Nephron (organoid): ENCODE data around the gene ACTR6.
"Not testable (repeated sequence)": the region's sequence is repeated elsewhere in the genome, so short reads cannot be mapped to it uniquely, and the experiment has no call there.

Experiments used
- H3K27ac Mint-ChIP-seq, 3 experiments: 2 replicates each; pipeline ENCODE4 v1.8.0; 2020; ENCODE audit warnings: mixed read lengths in 3 of 3, mild to moderate bottlenecking in 2 of 3, moderate library complexity in 1 of 3
- H3K27me3 Mint-ChIP-seq: 2 replicates; pipeline ENCODE4 v1.8.0; 2021; ENCODE audit warnings: low read depth, mild to moderate bottlenecking, moderate library complexity, mixed read lengths
- H3K36me3 Mint-ChIP-seq: 2 replicates; pipeline ENCODE4 v1.8.0; 2020; ENCODE audit warnings: low read depth, mixed read lengths
- H3K4me1 Mint-ChIP-seq: 2 replicates; pipeline ENCODE4 v1.8.0; 2020; ENCODE audit warnings: mixed read lengths
- H3K4me3 Mint-ChIP-seq, 3 experiments: 2 replicates each; pipeline ENCODE4 v1.8.0; 2020; ENCODE audit warnings: mild to moderate bottlenecking in 3 of 3, mixed read lengths in 3 of 3, moderate library complexity in 2 of 3
- H3K9me3 Mint-ChIP-seq: 2 replicates; pipeline ENCODE4 v1.8.0; 2020; ENCODE audit warnings: mixed read lengths
- TF ChIP-seq, protein P1 (sequence below), 3 experiments: fragments of 200-600 bp; sonication (generic); IDR thresholded peaks; one replicate each; pipeline ENCODE4 v1.5.0; 2021; ENCODE audit warnings: antibody characterized with exemption in 3 of 3; ENCODE audit not compliant: unreplicated experiment in 3 of 3

Gene ACTR6

DNA sequence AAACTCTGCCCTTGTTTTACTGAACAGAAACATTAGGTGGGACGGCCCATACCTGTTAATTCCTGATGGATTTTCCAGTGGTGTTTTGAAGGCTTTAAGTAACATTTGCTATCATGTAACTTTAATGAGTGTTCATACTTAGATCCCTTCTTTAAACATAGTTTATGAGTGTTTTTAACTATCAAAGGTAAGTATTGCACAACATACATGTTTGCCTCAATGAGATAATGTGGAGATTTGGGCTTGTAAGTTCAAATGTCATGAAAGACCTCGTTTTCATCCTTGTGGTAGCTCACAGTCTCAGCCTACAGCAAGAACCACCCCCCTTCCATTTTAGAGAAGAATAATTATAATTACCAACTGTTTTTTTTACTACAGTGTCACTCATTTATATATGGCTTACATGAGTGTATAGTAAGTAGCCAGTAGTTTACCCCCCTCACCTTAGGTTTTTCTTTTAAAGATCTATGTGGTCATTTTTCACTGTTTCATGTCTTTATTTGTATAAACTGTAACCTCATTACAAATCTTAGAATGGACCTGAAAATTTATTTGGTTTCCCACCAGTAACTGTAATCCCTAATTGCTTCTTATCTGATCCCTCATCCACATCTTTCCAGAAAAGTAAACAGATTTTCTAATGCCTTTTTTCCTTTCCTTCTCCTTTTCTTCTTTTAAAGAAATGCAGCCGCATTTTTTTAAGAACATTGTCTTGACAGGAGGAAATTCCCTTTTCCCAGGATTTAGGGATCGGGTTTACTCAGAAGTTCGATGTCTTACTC is 18.9 kb downstream of the ACTR6 start:
- Mint-ChIP-seq H3K27ac (no peak overlapping the region), H3K27me3 (no peaks in the 10 kb centered on the region), H3K36me3 (peaks cover 51% of the 10 kb centered on the region), H3K9me3 (no peaks in the 10 kb centered on the region), H3K4me3 (no peak overlapping the region), H3K4me1 (no peaks in the 10 kb centered on the region)
- TF ChIP-seq, protein P1, sequence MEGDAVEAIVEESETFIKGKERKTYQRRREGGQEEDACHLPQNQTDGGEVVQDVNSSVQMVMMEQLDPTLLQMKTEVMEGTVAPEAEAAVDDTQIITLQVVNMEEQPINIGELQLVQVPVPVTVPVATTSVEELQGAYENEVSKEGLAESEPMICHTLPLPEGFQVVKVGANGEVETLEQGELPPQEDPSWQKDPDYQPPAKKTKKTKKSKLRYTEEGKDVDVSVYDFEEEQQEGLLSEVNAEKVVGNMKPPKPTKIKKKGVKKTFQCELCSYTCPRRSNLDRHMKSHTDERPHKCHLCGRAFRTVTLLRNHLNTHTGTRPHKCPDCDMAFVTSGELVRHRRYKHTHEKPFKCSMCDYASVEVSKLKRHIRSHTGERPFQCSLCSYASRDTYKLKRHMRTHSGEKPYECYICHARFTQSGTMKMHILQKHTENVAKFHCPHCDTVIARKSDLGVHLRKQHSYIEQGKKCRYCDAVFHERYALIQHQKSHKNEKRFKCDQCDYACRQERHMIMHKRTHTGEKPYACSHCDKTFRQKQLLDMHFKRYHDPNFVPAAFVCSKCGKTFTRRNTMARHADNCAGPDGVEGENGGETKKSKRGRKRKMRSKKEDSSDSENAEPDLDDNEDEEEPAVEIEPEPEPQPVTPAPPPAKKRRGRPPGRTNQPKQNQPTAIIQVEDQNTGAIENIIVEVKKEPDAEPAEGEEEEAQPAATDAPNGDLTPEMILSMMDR (IDR thresholded peaks at IDR 0.05; ENCODE audit: unreplicated experiment in 3 of 3): no peak

DNA sequence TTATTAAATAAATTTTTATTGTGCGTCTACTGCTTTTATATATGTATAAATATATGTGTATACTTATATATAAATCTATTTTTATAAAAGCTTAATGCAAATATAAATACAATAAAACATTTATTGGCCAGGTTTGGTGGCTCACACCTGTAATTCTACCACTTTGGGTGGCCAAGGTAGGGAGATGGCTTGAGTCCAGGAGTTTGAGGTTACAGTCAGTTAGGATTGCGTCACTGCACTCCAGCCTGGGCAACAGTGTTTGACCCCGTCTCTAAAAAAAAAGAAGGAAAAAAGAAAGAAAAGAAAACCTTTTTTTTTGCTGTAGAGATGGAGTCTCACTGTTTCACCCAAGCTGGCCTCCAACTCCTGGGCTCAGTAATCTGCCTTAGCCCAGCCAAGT is 20.9 kb downstream of the ACTR6 start:
- TF ChIP-seq, protein P1 (IDR thresholded peaks at IDR 0.05; ENCODE audit: unreplicated experiment in 3 of 3): no peak
- Mint-ChIP-seq H3K36me3 (peaks cover 39% of the 10 kb centered on the region), H3K27me3 (no peaks in the 10 kb centered on the region), H3K27ac (no peak overlapping the region), H3K4me3 (no peak overlapping the region), H3K4me1 (no peaks in the 10 kb centered on the region), H3K9me3 (no peaks in the 10 kb centered on the region)

DNA sequence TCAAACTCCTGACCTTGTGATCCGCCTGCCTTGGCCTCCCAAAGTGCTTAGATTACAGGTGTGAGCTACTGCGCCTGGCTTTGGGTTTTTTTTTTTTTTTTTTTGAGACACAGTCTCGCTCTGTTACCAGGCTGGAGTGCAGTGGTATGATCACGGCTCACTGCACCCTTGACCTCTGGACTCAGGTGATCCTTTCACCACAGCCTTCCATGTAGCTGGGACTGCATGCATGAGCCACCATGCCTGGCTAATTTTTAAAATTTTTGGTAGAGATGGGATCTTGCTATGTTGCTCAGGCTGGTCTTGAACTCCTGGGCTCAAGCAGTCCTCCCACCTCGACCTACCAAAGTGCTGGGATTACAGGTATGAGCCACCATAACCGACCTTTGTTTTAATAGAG is 21.6 kb downstream of the ACTR6 start:
- H3K27me3 Mint-ChIP-seq, H3K4me1 Mint-ChIP-seq, H3K27ac Mint-ChIP-seq, H3K4me3 Mint-ChIP-seq, H3K9me3 Mint-ChIP-seq: not testable (repeated sequence)
- H3K36me3 Mint-ChIP-seq: peaks cover 36% of the 10 kb centered on the region

DNA sequence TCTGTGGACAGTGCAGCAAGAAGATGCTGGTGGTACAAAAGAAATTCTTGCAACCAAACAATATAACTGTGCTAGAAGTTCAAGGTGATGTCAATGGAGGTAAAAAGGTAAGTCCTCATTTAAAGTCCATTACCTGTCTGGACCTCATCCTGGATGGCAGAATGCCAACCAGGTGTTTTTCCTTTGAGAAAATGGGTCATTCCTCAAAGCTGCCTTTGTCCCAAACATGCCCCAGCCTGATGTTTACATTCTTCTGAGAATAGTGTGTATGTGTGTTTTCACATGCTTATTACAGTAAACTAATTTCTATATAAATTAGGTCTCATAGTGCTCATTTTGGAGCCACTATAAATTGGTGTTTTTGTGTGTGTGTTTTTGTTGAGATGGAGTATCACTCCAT is 24.9 kb downstream of the ACTR6 start:
- no peaks in the 10 kb centered on the region for H3K4me1 Mint-ChIP-seq
- TF ChIP-seq, protein P1 (IDR thresholded peaks at IDR 0.05; ENCODE audit: unreplicated experiment in 3 of 3): no peak

DNA sequence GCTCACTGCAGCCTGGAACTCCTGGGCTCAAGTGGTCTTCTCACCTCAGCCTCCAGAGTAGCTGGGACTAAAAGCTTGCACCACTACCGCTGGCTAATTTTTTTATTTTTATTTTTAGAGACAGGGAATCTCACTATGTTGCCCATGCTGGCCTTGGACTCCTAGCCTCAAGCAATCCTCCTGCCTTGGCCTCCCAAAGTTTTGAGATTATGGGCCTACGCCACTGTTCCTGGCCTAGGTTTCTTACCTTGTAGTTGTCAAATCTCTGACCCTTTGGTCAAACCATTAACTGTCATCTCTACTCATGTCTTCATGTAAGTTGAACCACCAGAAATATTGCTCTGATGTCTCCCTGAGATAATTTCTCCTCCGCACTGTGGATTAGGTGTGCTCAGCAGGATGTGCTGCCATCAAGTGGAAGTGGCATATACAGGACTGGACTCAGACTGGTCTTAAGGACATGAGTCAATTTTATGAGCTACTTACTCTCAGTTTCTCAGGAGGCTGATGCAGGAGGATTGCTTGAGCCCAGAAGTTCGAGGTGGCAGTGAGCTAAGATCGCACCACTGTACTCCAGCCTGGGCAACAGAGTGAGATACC is 28.5 kb downstream of the ACTR6 start:
- Mint-ChIP-seq H3K4me1 (peaks cover 2% of the 10 kb centered on the region), H3K36me3 (peaks cover 6% of the 10 kb centered on the region), H3K27me3 (no peaks in the 10 kb centered on the region), H3K4me3 (no peak overlapping the region), H3K9me3 (no peaks in the 10 kb centered on the region), H3K27ac (no peak overlapping the region)
- TF ChIP-seq, protein P1 (IDR thresholded peaks at IDR 0.05; ENCODE audit: unreplicated experiment in 3 of 3): no peak

More for the DNA sequence above, 24.9 kb downstream of the ACTR6 start:
- no peaks in the 10 kb centered on the region for H3K9me3 Mint-ChIP-seq
- H3K27me3 Mint-ChIP-seq: no peaks in the 10 kb centered on the region
- no peak overlapping the region for H3K27ac Mint-ChIP-seq
- no peak overlapping the region for H3K4me3 Mint-ChIP-seq
- H3K36me3 Mint-ChIP-seq: peaks cover 25% of the 10 kb centered on the region

DNA sequence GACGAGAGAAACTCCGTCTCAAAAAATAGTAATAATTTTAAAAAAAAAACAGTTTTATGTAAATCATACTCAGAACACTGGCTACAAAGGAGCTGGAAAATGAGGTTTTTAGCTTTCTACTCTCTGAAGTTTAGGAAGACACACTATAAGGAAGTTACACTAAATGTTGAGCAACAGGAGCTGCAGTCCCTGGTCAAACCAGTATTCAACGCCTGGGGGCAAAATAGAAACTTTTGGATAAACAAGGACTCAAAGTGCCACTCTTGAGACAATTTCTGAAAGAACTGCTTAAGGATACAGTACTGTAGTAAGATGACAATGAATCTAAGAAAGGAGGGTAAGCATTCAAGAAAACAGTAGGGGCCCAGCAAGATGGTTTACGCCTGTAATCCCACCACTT is 29.3 kb downstream of the ACTR6 start:
- H3K4me1 Mint-ChIP-seq: peaks cover 6% of the 10 kb centered on the region
- TF ChIP-seq, protein P1 (IDR thresholded peaks at IDR 0.05; ENCODE audit: unreplicated experiment in 3 of 3): no peak
- H3K27me3 Mint-ChIP-seq: no peaks in the 10 kb centered on the region
- peaks cover 4% of the 10 kb centered on the region for H3K36me3 Mint-ChIP-seq
- H3K9me3 Mint-ChIP-seq: no peaks in the 10 kb centered on the region
- H3K4me3 Mint-ChIP-seq: no peak overlapping the region
- H3K27ac Mint-ChIP-seq: no peak overlapping the region

DNA sequence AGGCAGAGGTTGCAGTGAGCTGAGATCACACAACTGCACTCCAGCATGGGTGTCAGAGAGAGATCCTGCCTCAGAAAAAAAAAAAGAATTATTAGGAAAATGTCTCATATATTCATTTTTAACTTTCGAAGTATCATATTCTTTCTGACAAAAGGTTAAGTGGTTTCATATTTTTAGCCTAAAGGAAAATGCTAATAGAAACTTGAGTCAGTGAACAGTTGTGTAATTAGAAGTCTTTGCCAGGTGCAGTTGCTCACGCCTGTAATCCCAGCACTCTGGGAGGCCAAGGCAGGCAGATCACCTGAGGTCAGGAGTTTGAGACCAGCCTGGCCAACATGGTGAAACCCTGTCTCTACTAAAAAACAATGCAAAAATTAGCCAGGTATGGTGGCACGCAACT is 31.3 kb downstream of the ACTR6 start:
- H3K4me1 Mint-ChIP-seq, H3K9me3 Mint-ChIP-seq, H3K27ac Mint-ChIP-seq, H3K36me3 Mint-ChIP-seq, H3K4me3 Mint-ChIP-seq, H3K27me3 Mint-ChIP-seq: not testable (repeated sequence)
